GM12865 (cell line): ENCODE data around the gene CLRN2.

Experiments used
- DNase-seq: peaks from one replicate; pipeline ENCODE4 v3.0.0; 2010; ENCODE audit warnings: low read depth
- H3K4me3 ChIP-seq: 2 replicates; pipeline ENCODE4 v1.5.1; 2011; ENCODE audit warnings: mild to moderate bottlenecking, low read depth, low read length, control low read depth
- CTCF ChIP-seq: IDR thresholded peaks from 2 replicates; pipeline ENCODE4 v1.5.1; 2011; ENCODE audit warnings: low read length, control low read depth, low read depth, inconsistent platforms; ENCODE audit not compliant: insufficient read depth; ENCODE audit errors: missing control alignments

The CLRN2 gene

GRCh38 chr4:17554568-17554967 is 39.6 kb downstream of the CLRN2 start:
- no peak for TF ChIP-seq CTCF
- H3K4me3 ChIP-seq = no peak overlapping the region
- DNase-seq = no peak

DNA sequence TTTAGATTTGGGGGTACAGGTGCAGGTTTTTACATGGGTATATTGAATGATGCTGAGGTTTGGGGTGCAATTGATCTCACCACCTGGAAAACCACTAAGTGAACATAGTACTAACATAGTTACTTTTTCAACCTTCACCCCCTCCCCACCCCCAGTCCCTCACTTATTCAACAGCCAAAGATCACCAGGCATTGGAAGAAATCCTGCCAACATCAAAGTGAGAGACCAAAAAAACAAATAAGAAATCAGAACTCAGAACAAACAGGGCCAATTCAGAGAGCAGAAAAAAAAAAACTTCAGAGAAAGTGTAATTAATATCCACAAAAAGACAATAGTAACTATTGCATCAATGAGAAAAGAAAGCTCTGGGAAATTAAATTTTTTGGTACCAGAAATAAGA is 41.5 kb downstream of the CLRN2 start:
- no peak for DNase-seq
- no peak for TF ChIP-seq CTCF
- H3K4me3 ChIP-seq = no peak overlapping the region

DNA sequence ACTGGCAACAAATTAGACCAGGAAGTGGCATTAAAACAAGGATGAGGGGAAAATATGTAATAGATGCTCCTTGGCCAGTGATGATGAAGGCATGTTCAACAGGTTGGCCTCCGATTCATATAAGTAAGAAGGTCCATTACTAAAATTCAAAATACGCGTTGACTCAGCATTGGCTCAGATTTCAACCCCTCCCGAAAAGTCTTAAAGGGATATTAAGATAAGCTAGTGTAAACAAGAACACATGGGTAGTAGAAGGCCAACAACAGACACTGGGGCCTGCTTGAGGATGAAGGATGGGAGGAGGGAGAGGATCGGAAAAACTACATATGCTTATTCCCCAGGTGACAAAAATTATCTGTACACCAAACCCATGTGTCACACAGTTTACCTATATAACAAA is 42.9 kb downstream of the CLRN2 start:
- no peak overlapping the region for H3K4me3 ChIP-seq
- no peak for DNase-seq
- TF ChIP-seq CTCF = no peak

DNA sequence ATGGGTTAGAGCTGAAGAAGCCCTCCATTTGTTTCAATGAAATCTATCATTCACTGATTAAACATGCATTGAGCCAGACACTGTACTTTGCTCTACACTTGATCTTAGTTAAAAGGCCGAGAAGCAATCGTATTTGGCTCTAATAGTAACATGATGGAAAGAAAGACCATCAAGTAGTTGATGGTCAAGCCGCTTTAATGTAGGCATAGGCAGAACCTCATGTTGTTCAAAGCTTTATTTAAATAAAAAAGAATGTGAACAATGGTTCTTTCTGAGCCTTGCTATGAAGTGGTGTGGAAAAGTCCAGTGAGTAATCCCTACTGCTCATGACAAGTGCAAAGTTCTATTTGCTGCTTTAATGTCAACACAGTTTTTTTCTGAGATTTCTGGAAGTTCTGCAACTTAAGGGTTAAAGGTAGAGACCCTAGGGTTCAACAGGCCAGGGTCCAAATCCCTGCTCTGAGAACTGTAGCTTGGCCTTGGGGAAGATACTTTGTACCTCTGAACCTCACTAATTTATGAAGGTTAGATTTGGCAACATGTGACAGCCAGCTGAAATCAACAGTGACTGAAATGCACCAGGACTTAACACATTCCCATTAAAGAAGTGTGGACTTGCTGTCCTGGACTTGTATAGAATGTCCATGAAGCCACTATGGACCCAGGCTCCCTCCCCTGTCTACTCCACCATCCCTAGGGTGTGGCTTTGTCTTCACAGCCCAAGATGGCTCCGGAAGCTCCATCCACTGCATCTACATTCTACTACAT is 44.2 kb downstream of the CLRN2 start:
- no peak for DNase-seq
- no peak for TF ChIP-seq CTCF
- H3K4me3 ChIP-seq = no peak overlapping the region

- DNase-seq = no peak
- TF ChIP-seq CTCF = no peak
- no peak overlapping the region for H3K4me3 ChIP-seq
These were observed 44.7 kb downstream of the CLRN2 start for GRCh38 chr4:17559709-17560048.

DNA sequence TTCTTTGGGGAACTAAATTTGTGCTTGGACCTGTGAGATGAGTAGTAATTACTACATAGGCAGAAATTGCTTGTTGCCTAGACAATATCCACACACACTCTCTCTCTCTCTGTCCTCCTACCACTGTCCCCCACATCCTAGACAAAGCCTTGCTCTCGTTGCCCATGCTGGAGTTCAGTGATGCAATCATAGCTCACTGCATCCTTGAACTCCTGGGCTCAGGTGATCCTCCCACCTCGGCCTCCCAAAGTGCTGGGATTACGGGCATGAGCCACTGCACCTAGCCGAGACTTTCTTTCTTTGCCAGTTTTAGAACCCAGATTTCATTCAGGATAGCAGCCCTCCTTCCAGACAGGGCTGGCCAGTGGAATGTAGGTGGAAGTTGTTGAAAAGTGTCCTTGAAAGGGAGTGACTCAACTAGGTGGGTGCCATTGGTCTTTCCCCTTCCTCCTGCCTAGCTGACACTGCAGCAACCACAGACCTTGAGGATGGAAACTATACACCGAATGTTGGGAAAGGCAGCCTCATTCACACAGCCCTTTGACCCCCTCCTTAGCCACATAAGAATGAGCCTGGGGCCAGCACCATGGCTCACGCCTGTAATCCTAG is 45.2 kb downstream of the CLRN2 start:
- no peak overlapping the region for H3K4me3 ChIP-seq
- TF ChIP-seq CTCF = no peak
- no peak for DNase-seq
